OCI-LY3 (cell line): ENCODE data around the gene PNLDC1.

ENCODE experiments used
- H2AFZ ChIP-seq: fragments of 200-600, 300-600 bp; shearing (Covaris generic); 2 replicates; pipeline ENCODE4 v1.6.0; 2014; ENCODE audit warnings: antibody characterized with exemption, low read depth, low read length
- H3K27ac ChIP-seq: fragments of 200-600, 300-600 bp; sonication (generic); 2 replicates; pipeline ENCODE4 v1.5.1; 2014; ENCODE audit warnings: mild to moderate bottlenecking, low read length, moderate library complexity, mixed read lengths
- H3K27me3 ChIP-seq: fragments of 200-600, 300-600 bp; sonication (generic); 2 replicates; pipeline ENCODE4 v1.6.1; 2014; ENCODE audit warnings: low read depth, low read length, mixed read lengths
- H3K36me3 ChIP-seq: fragments of 200-600, 300-600 bp; sonication (generic); replicated peaks from 2 replicates; pipeline ENCODE3; 2014; ENCODE audit warnings: low read depth, low read length, mixed read lengths
- H3K4me1 ChIP-seq: fragments of 300-600, 200-600 bp; sonication (generic); 2 replicates; pipeline ENCODE4 v1.6.1; 2014; ENCODE audit warnings: low read length, mixed read lengths
- H3K4me2 ChIP-seq: fragments of 200-600, 300-600 bp; sonication (generic); 2 replicates; pipeline ENCODE4 v1.6.1; 2014; ENCODE audit warnings: low read length, mixed read lengths
- H3K4me3 ChIP-seq: fragments of 300-600, 200-600 bp; sonication (generic); 2 replicates; pipeline ENCODE4 v1.5.1; 2014; ENCODE audit warnings: antibody characterized with exemption, mild to moderate bottlenecking, low read length, moderate library complexity
- H3K79me2 ChIP-seq: fragments of 300-600, 200-600 bp; shearing (Covaris generic); 2 replicates; pipeline ENCODE4 v1.6.1; 2014; ENCODE audit warnings: mild to moderate bottlenecking, low read length, mixed read lengths
- H3K9ac ChIP-seq: fragments of 300-600, 200-600 bp; shearing (Covaris generic); 2 replicates; pipeline ENCODE4 v1.6.0; 2014; ENCODE audit warnings: mild to moderate bottlenecking, low read length, moderate library complexity
- H3K9me3 ChIP-seq: fragments of 200-600, 300-600 bp; shearing (Covaris generic); 2 replicates; pipeline ENCODE4 v1.6.1; 2014; ENCODE audit warnings: low read length, mixed read lengths; ENCODE audit not compliant: insufficient read depth
- H4K20me1 ChIP-seq: fragments of 200-600, 300-600 bp; sonication (generic); 2 replicates; pipeline ENCODE4 v1.6.1; 2016; ENCODE audit warnings: low read length, mixed read lengths; ENCODE audit not compliant: insufficient read depth
- EZH2phosphoT487 ChIP-seq: fragments of 200-600 bp; shearing (Covaris generic); IDR thresholded peaks from 2 replicates; pipeline ENCODE4 v1.6.1; 2018; ENCODE audit warnings: antibody characterized with exemption, mixed run types, low read depth
- TF ChIP-seq, protein P1 (sequence below): fragments of 200-600, 300-600 bp; sonication (generic); IDR thresholded peaks from 2 replicates; pipeline ENCODE4 v1.5.1; 2014; ENCODE audit warnings: antibody characterized with exemption, low read length, low read depth

Gene PNLDC1

DNA sequence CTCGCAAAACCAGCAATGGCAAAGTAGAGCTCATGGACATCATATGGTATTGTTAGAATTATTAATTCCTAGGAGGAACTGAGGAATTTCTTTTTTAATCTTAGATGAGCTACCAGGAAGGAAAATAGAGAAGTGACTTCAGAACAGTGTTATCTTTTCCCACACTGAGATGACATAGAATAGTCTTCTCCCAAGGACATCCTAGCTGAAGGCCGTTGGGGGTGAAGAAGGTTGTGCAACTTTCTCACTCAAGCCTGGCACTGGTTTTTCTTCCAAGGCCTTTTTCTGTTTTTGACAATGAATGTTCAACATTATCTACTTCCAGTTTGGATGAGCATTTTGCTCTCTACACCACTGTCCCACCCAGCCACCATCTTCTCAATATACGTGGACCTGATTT is 54.9 kb downstream of the PNLDC1 start:
- H3K27me3 ChIP-seq, result 0 out of 2 replicates have a peak, but pooled peaks cover 4% of the 10 kb centered on the region
- H3K36me3 ChIP-seq, result no peaks in the 10 kb centered on the region
- H2AFZ ChIP-seq, result no peak overlapping the region
- H3K4me2 ChIP-seq, result no peak overlapping the region
- no peak for TF ChIP-seq EZH2phosphoT487
- TF ChIP-seq, protein P1, sequence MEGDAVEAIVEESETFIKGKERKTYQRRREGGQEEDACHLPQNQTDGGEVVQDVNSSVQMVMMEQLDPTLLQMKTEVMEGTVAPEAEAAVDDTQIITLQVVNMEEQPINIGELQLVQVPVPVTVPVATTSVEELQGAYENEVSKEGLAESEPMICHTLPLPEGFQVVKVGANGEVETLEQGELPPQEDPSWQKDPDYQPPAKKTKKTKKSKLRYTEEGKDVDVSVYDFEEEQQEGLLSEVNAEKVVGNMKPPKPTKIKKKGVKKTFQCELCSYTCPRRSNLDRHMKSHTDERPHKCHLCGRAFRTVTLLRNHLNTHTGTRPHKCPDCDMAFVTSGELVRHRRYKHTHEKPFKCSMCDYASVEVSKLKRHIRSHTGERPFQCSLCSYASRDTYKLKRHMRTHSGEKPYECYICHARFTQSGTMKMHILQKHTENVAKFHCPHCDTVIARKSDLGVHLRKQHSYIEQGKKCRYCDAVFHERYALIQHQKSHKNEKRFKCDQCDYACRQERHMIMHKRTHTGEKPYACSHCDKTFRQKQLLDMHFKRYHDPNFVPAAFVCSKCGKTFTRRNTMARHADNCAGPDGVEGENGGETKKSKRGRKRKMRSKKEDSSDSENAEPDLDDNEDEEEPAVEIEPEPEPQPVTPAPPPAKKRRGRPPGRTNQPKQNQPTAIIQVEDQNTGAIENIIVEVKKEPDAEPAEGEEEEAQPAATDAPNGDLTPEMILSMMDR, result no peak
- no peaks in the 10 kb centered on the region for H3K9me3 ChIP-seq
- no peaks in the 10 kb centered on the region for H3K79me2 ChIP-seq
- no peaks in the 10 kb centered on the region for H4K20me1 ChIP-seq
- no peaks in the 10 kb centered on the region for H3K4me1 ChIP-seq
- H3K4me3 ChIP-seq, result no peak overlapping the region
- no peak overlapping the region for H3K27ac ChIP-seq
- H3K9ac ChIP-seq, result no peak overlapping the region

DNA sequence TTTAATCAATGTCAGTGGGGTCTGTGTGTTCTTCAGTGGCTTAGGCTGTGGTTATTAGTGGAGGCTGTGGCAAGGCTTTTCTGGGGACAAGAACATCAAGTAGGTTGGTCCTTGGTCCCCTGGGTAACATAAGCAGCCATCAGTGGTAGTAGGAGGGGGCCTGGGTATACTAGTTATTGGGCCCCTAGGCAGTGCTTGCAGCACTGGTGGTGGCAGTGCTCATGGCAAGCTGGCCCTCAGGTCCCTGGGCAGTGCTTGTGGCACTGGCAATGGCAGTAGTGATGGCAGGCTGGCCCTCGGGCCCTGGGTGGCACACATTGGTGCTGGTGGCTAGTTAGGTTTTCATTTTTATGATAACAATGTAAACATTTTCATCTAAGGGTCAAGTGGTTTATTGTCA is 58.2 kb downstream of the PNLDC1 start:
- Histone ChIP-seq H4K20me1 (no peaks in the 10 kb centered on the region), H3K4me1 (no peaks in the 10 kb centered on the region), H3K36me3 (no peaks in the 10 kb centered on the region), H3K27me3 (0 out of 2 replicates have a peak, but pooled peaks cover 4% of the 10 kb centered on the region), H2AFZ (no peak overlapping the region), H3K27ac (no peak overlapping the region), H3K4me3 (no peak overlapping the region), H3K79me2 (no peaks in the 10 kb centered on the region), H3K9ac (no peak overlapping the region), H3K9me3 (no peaks in the 10 kb centered on the region), H3K4me2 (no peak overlapping the region)
- no peak for TF ChIP-seq EZH2phosphoT487
- TF ChIP-seq, protein P1, result no peak

DNA sequence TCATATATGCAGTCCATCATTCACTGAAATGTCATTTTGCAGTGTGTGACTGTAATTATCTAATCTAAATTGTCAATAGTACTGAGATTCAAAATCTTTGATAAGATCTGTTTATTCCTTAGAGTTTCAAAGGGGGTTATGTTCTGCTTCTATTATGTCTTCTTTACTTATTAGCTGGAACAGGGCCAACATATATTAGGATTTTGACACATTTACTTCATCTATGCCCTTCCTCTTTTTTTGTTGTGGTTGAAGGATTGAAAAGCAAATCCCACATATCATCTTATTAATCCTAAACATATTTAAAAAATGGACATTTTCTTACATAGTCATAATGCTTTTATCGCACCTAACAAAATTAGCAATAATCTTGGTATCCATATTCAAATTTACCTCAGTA is 60.4 kb downstream of the PNLDC1 start:
- no peak overlapping the region for H3K9ac ChIP-seq
- TF ChIP-seq EZH2phosphoT487, result no peak
- TF ChIP-seq, protein P1, result no peak
- 0 out of 2 replicates have a peak, but pooled peaks cover 4% of the 10 kb centered on the region for H3K27me3 ChIP-seq
- no peak overlapping the region for H2AFZ ChIP-seq
- no peaks in the 10 kb centered on the region for H3K4me1 ChIP-seq
- no peak overlapping the region for H3K4me3 ChIP-seq
- no peaks in the 10 kb centered on the region for H3K9me3 ChIP-seq
- H3K27ac ChIP-seq, result no peak overlapping the region
- no peaks in the 10 kb centered on the region for H3K79me2 ChIP-seq
- H3K4me2 ChIP-seq, result no peak overlapping the region
- no peaks in the 10 kb centered on the region for H4K20me1 ChIP-seq
- no peaks in the 10 kb centered on the region for H3K36me3 ChIP-seq

DNA sequence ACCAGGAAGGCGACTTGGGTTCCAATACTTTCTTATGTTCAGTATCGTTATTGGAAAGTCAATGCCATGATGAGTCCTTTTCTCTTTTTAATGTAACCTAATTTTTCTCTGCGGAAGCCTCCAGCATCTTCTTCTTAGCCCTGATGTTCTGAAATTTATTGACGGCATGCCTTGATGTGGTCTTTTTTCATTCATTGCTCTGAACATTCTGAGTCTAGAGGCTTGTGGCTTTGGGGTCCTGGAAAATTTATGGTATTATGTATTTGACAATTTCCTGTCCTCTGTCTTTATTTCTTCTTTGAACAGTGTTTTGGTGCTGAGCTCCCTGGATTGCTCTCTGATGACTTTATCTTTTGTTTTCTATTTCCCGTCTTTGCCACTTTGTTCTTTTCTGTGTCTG is 62.0 kb downstream of the PNLDC1 start:
- no peak for TF ChIP-seq EZH2phosphoT487
- TF ChIP-seq, protein P1, result no peak
- Histone ChIP-seq H2AFZ (no peak overlapping the region), H3K79me2 (no peaks in the 10 kb centered on the region), H3K9ac (no peak overlapping the region), H3K27ac (no peak overlapping the region), H3K4me2 (no peak overlapping the region), H3K36me3 (no peaks in the 10 kb centered on the region), H3K4me1 (no peaks in the 10 kb centered on the region), H3K9me3 (no peaks in the 10 kb centered on the region), H4K20me1 (no peaks in the 10 kb centered on the region), H3K27me3 (0 out of 2 replicates have a peak, but pooled peaks cover 3% of the 10 kb centered on the region), H3K4me3 (no peak overlapping the region)
